GM12864 (cell line): Measurements from ENCODE around the gene CRIP3.
"Not testable (repeated sequence)": the region's sequence is repeated elsewhere in the genome, so short reads cannot be mapped to it uniquely, and the experiment has no call there.

Source experiments
- DNase-seq: peaks from one replicate; pipeline ENCODE4 v3.0.0-alpha.2; 2011; ENCODE audit warnings: low read depth
- H3K4me3 ChIP-seq: 2 replicates; pipeline ENCODE4 v1.5.1; 2011; ENCODE audit warnings: mild to moderate bottlenecking, low read depth, low read length, control low read depth
- CTCF ChIP-seq: IDR thresholded peaks from 2 replicates; pipeline ENCODE4 v1.5.1; 2011; ENCODE audit warnings: low read depth, mild to moderate bottlenecking, moderate library complexity, low read length, control low read depth, inconsistent platforms; ENCODE audit errors: missing control alignments

The CRIP3 gene

GRCh38 chr6:43306086-43306485 lies 2.5 kb downstream of the CRIP3 start:
- TF ChIP-seq CTCF, result no peak
- no peak for DNase-seq
- no peak overlapping the region for H3K4me3 ChIP-seq

GRCh38 chr6:43304882-43305281 lies 3.7 kb downstream of the CRIP3 start:
- H3K4me3 ChIP-seq, result no peak overlapping the region
- DNase-seq, result no peak
- TF ChIP-seq CTCF, result no peak

GRCh38 chr6:43304361-43304760 lies 4.3 kb downstream of the CRIP3 start:
- no peak for DNase-seq
- H3K4me3 ChIP-seq, result no peak overlapping the region
- no peak for TF ChIP-seq CTCF

GRCh38 chr6:43303751-43304331 lies 4.8 kb downstream of the CRIP3 start:
- DNase-seq, result no peak
- no peak for TF ChIP-seq CTCF
- no peak overlapping the region for H3K4me3 ChIP-seq

- H3K4me3 ChIP-seq, DNase-seq: not testable (repeated sequence)
Measured at GRCh38 chr6:43303006-43303405, 5.6 kb downstream of the CRIP3 start.

- no peak for DNase-seq
- no peak overlapping the region for H3K4me3 ChIP-seq
- no peak for TF ChIP-seq CTCF
Measured at GRCh38 chr6:43302126-43302525, 6.5 kb downstream of the CRIP3 start.

GRCh38 chr6:43301081-43301870 lies 7.3 kb downstream of the CRIP3 start:
- DNase-seq, result no peak
- no peak overlapping the region for H3K4me3 ChIP-seq
- no peak for TF ChIP-seq CTCF
